HEK293 (cell line): ENCODE measurements around the gene C1GALT1C1.

Source experiments
- CTCF ChIP-seq: fragments of 450-650 bp; formaldehyde crosslinking; IDR thresholded peaks from 2 replicates; pipeline ENCODE4 v1.5.1; 2016; ENCODE audit warnings: missing biosample characterization, missing genetic modification characterization
- SCRT1 ChIP-seq: fragments of 450-650 bp; formaldehyde crosslinking; IDR thresholded peaks from 2 replicates; pipeline ENCODE4 v1.5.1; 2016; ENCODE audit warnings: missing biosample characterization, missing genetic modification characterization, borderline replicate concordance
- YY1 ChIP-seq: fragments of 450-650 bp; formaldehyde crosslinking; IDR thresholded peaks from 2 replicates; pipeline ENCODE4 v1.5.1; 2018; ENCODE audit warnings: missing biosample characterization, missing genetic modification characterization
- YY2 ChIP-seq: fragments of 450-650 bp; formaldehyde crosslinking; IDR thresholded peaks from 2 replicates; pipeline ENCODE4 v1.5.1; 2016; ENCODE audit warnings: missing biosample characterization, missing genetic modification characterization
- ZEB2 ChIP-seq: fragments of 450-650 bp; formaldehyde crosslinking; IDR thresholded peaks from 2 replicates; pipeline ENCODE4 v1.5.1; 2016; ENCODE audit warnings: missing biosample characterization, missing genetic modification characterization
- ZNF239 ChIP-seq: fragments of 450-650 bp; formaldehyde crosslinking; IDR thresholded peaks from 2 replicates; pipeline ENCODE4 v1.5.1; 2016; ENCODE audit warnings: missing biosample characterization, missing genetic modification characterization
- ZNF24 ChIP-seq: fragments of 450-650 bp; formaldehyde crosslinking; IDR thresholded peaks from 2 replicates; pipeline ENCODE4 v1.5.1; 2016; ENCODE audit warnings: missing biosample characterization, missing genetic modification characterization
- ZNF248 ChIP-seq: fragments of 450-650 bp; formaldehyde crosslinking; IDR thresholded peaks from 2 replicates; pipeline ENCODE4 v1.5.1; 2017; ENCODE audit warnings: missing biosample characterization, missing genetic modification characterization
- ZNF350 ChIP-seq: fragments of 450-650 bp; formaldehyde crosslinking; IDR thresholded peaks from 2 replicates; pipeline ENCODE4 v1.5.0; 2017; ENCODE audit warnings: missing biosample characterization, mild to moderate bottlenecking, missing genetic modification characterization
- ZNF549 ChIP-seq: fragments of 450-650 bp; IDR thresholded peaks from 2 replicates; pipeline ENCODE4 v1.5.1; 2018; ENCODE audit warnings: missing biosample characterization, missing genetic modification characterization, mild to moderate bottlenecking, inconsistent platforms, moderate library complexity
- ZNF596 ChIP-seq: fragments of 450-650 bp; IDR thresholded peaks from 2 replicates; pipeline ENCODE4 v1.5.0; 2018; ENCODE audit warnings: missing biosample characterization, mild to moderate bottlenecking, missing genetic modification characterization, moderate library complexity
- ZNF785 ChIP-seq: fragments of 450-650 bp; formaldehyde crosslinking; IDR thresholded peaks from 2 replicates; pipeline ENCODE4 v1.5.1; 2016; ENCODE audit warnings: missing biosample characterization, missing genetic modification characterization
- ZSCAN30 ChIP-seq: fragments of 450-650 bp; IDR thresholded peaks from 2 replicates; pipeline ENCODE4 v1.5.1; 2018; ENCODE audit warnings: missing biosample characterization, mild to moderate bottlenecking, missing genetic modification characterization, moderate library complexity

GRCh38 chrX:120617996-120618630 is 11.7 kb downstream of the C1GALT1C1 start:
- TF ChIP-seq CTCF (tag by site-specific recombination) (no peak), ZEB2 (no peak), ZNF549 (tag by site-specific recombination) (no peak), YY1 (tag by site-specific recombination) (no peak), ZNF24 (tag by site-specific recombination) (no peak), ZNF350 (tag by site-specific recombination) (no peak), SCRT1 (tag by site-specific recombination) (no peak), ZSCAN30 (no peak), ZNF248 (no peak), ZNF596 (tag by site-specific recombination) (no peak), YY2 (tag by site-specific recombination) (no peak), ZNF239 (no peak), ZNF785 (tag by site-specific recombination) (no peak)
